Measurements from ENCODE around the gene PRF1.

DNA sequence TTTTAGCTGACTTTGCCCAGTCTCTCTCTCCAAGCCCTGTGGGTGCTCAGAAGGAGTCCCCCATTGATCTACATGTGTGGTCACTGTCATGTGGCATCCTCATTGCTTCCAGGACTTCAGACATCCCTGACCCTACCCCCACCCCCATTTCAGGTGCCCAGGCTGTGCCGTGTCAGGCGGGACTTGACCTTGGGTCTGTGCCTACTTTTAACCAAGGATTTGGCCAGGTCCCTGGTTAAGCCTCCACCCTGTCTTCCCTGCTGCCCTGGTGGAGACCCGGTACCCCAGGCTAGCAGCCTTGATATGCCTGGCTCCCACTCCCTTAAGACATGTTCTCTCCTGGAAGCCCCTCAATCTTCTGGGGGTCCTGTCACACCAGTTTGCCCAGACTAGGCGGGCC, 31.3 kb downstream of the PRF1 start:
- TF ChIP-seq, protein P1, sequence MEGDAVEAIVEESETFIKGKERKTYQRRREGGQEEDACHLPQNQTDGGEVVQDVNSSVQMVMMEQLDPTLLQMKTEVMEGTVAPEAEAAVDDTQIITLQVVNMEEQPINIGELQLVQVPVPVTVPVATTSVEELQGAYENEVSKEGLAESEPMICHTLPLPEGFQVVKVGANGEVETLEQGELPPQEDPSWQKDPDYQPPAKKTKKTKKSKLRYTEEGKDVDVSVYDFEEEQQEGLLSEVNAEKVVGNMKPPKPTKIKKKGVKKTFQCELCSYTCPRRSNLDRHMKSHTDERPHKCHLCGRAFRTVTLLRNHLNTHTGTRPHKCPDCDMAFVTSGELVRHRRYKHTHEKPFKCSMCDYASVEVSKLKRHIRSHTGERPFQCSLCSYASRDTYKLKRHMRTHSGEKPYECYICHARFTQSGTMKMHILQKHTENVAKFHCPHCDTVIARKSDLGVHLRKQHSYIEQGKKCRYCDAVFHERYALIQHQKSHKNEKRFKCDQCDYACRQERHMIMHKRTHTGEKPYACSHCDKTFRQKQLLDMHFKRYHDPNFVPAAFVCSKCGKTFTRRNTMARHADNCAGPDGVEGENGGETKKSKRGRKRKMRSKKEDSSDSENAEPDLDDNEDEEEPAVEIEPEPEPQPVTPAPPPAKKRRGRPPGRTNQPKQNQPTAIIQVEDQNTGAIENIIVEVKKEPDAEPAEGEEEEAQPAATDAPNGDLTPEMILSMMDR (IDR thresholded peaks at IDR 0.05) = no peak
- TF ChIP-seq ZFX (IDR thresholded peaks at IDR 0.05; ENCODE audit: borderline replicate concordance) = no peak
